Measurements from ENCODE around the gene LRRTM4.

DNA sequence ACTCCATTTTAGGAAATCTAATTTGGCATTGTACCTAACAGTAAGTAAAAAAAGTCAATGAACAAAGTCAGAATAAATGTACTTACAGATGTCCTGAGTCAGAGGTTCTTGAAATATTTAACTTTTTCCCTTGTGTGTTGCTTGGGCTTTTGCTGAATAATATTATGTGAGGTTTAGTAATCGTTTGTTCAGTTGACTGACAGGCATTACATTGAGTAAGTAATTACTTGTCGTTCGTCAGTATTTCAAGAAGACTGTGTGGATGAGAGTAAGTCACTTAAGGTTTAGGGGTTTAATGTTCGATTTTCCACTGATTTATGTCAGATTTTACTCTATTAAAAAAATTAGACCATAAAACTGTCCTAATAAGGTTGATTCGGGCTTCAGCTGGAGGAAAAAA, 342.9 kb downstream of the LRRTM4 start:
- TF ChIP-seq, protein P1, sequence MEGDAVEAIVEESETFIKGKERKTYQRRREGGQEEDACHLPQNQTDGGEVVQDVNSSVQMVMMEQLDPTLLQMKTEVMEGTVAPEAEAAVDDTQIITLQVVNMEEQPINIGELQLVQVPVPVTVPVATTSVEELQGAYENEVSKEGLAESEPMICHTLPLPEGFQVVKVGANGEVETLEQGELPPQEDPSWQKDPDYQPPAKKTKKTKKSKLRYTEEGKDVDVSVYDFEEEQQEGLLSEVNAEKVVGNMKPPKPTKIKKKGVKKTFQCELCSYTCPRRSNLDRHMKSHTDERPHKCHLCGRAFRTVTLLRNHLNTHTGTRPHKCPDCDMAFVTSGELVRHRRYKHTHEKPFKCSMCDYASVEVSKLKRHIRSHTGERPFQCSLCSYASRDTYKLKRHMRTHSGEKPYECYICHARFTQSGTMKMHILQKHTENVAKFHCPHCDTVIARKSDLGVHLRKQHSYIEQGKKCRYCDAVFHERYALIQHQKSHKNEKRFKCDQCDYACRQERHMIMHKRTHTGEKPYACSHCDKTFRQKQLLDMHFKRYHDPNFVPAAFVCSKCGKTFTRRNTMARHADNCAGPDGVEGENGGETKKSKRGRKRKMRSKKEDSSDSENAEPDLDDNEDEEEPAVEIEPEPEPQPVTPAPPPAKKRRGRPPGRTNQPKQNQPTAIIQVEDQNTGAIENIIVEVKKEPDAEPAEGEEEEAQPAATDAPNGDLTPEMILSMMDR (IDR thresholded peaks at IDR 0.05) = no peak
- TF ChIP-seq POLR2A (IDR thresholded peaks at IDR 0.05) = no peak

All from esophagus squamous epithelium (tissue), 4 donors.